ENCODE measurements around the gene SPATA31D4. TPM values are rescaled to one million over a fixed set of nuclear protein-coding genes. Genes with fewer than 3 reads are reported as not detected.

Gene SPATA31D4
- total RNA-seq, 2 experiments from 2014 or later: not detected

GRCh38 chr9:81886665-81887064, 41.6 kb upstream of the SPATA31D4 start:
- H3K27me3 ChIP-seq (ENCODE audit: control insufficient read depth in 1 of 2, insufficient read depth in 2 of 2, low read length in 2 of 2): no peaks in the 10 kb centered on the region
- DNase-seq (no peak), ATAC-seq (ENCODE audit: poor library complexity) (no peak)
- no peak overlapping the region for H3K4me3 ChIP-seq (ENCODE audit: low read length)
- H3K27ac ChIP-seq (ENCODE audit: low read depth in 1 of 2, low read length in 2 of 2): no peak overlapping the region
- H3K4me1 ChIP-seq (ENCODE audit: insufficient read depth, low read length): no peaks in the 10 kb centered on the region
- Mint-ChIP-seq H3K9me3 (no peaks in the 10 kb centered on the region), H3K27ac (no peak overlapping the region), H3K36me3 (ENCODE audit: low read depth) (no peaks in the 10 kb centered on the region), H3K4me3 (no peak overlapping the region), H3K4me1 (ENCODE audit: low read depth) (no peaks in the 10 kb centered on the region), H3K27me3 (no peaks in the 10 kb centered on the region)
- CTCF ChIA-PET: no interaction called here
- H3K36me3 ChIP-seq (ENCODE audit: insufficient read depth, low read length): no peaks in the 10 kb centered on the region
- peaks cover 0 to 16% of the 10 kb centered on the region in 2 experiments for H3K9me3 ChIP-seq (ENCODE audit: control insufficient read depth in 1 of 2, insufficient read depth in 1 of 2, low read length in 2 of 2)
- intact Hi-C loops (cut with DNase I, micrococcal nuclease): no loop called here
- no peak for TF ChIP-seq CTCF (IDR thresholded peaks at IDR 0.05)
- POLR2A ChIA-PET: no interaction called here

DNA sequence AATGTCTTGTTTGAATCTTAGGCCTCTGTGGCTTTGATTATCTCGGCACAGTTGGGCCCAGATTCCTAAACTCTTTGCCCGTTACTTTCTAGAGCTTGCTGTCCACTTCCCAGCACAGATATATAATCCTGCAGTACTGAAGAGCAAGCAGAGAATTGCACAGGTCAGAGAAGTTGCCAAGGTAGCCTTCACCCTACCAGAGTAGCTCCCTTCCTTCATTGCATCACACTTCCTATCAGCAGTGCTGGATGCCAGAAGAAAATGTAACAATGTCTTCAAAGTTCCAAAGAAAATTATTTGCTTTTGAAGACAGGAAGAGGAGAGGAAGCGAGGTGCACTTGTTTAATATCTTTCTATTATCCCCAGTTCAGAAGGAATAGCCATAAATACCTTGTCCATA, 38.1 kb upstream of the SPATA31D4 start:
- Histone ChIP-seq H3K27me3 (ENCODE audit: control insufficient read depth in 1 of 2, insufficient read depth in 2 of 2, low read length in 2 of 2) (no peaks in the 10 kb centered on the region), H3K36me3 (ENCODE audit: insufficient read depth, low read length) (no peaks in the 10 kb centered on the region), H3K9me3 (ENCODE audit: control insufficient read depth in 1 of 2, insufficient read depth in 1 of 2, low read length in 2 of 2) (peaks cover 0 to 7% of the 10 kb centered on the region in 2 experiments), H3K27ac (ENCODE audit: low read depth in 1 of 2, low read length in 2 of 2) (no peak overlapping the region), H3K4me3 (ENCODE audit: low read length) (no peak overlapping the region), H3K4me1 (ENCODE audit: insufficient read depth, low read length) (no peaks in the 10 kb centered on the region)
- no peak overlapping the region for H3K27ac Mint-ChIP-seq
- no peaks in the 10 kb centered on the region for H3K4me1 Mint-ChIP-seq (ENCODE audit: low read depth)
- DNase-seq (no peak), ATAC-seq (ENCODE audit: poor library complexity) (no peak)
- ChIA-PET POLR2A (no interaction called here), CTCF (no interaction called here)
- TF ChIP-seq CTCF (IDR thresholded peaks at IDR 0.05): no peak
- H3K9me3 Mint-ChIP-seq: no peaks in the 10 kb centered on the region
- no peak overlapping the region for H3K4me3 Mint-ChIP-seq
- no peaks in the 10 kb centered on the region for H3K27me3 Mint-ChIP-seq
- intact Hi-C loops (cut with DNase I, micrococcal nuclease): no loop called here
- H3K36me3 Mint-ChIP-seq (ENCODE audit: low read depth): no peaks in the 10 kb centered on the region

DNA sequence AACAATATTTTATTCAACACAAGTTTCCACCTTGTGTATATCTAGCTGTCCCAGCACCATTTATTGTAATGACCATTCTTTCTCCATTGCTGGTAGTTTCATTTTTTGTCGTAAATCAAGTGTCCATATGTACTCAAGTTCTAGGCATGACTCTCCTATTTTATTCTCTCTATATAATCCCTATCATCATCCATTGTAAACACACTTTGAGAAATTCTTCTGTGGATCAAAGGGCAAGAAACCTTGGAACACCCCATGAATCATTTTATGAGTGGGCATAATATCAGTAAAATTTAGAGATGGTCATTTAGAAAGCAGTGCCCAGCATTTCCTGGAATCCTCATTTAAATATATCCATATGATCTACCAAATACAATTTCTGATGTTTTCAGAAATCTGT, 35.8 kb upstream of the SPATA31D4 start:
- H3K27ac ChIP-seq (ENCODE audit: low read depth in 1 of 2, low read length in 2 of 2): no peak overlapping the region
- Mint-ChIP-seq H3K36me3 (ENCODE audit: low read depth) (no peaks in the 10 kb centered on the region), H3K9me3 (no peaks in the 10 kb centered on the region), H3K4me1 (ENCODE audit: low read depth) (no peaks in the 10 kb centered on the region), H3K4me3 (no peak overlapping the region), H3K27me3 (no peaks in the 10 kb centered on the region), H3K27ac (no peak overlapping the region)
- intact Hi-C loops (cut with DNase I, micrococcal nuclease): no loop called here
- ChIA-PET CTCF (no interaction called here), POLR2A (no interaction called here)
- no peak for ATAC-seq (ENCODE audit: poor library complexity)
- H3K4me3 ChIP-seq (ENCODE audit: low read length): no peak overlapping the region
- H3K4me1 ChIP-seq (ENCODE audit: insufficient read depth, low read length): no peaks in the 10 kb centered on the region
- no peak for DNase-seq
- TF ChIP-seq CTCF (IDR thresholded peaks at IDR 0.05): no peak
- H3K9me3 ChIP-seq (ENCODE audit: control insufficient read depth in 1 of 2, insufficient read depth in 1 of 2, low read length in 2 of 2): peaks cover 0 to 6% of the 10 kb centered on the region in 2 experiments
- no peaks in the 10 kb centered on the region for H3K27me3 ChIP-seq (ENCODE audit: control insufficient read depth in 1 of 2, insufficient read depth in 2 of 2, low read length in 2 of 2)
- no peaks in the 10 kb centered on the region for H3K36me3 ChIP-seq (ENCODE audit: insufficient read depth, low read length)

All from CD4-positive, alpha-beta T cell (primary cell).